ENCODE measurements around the gene CDKN1C. TPM values are rescaled to one million over a fixed set of nuclear protein-coding genes. Genes with fewer than 3 reads are reported as not detected.
A peak's percentile ranks its signal among the peaks of the same experiment; 100 is the strongest.

CDKN1C gene
- total RNA-seq, 1 donor, result 12.2 TPM

- H3K4me3 ChIP-seq (ENCODE audit: low read length), result no peak overlapping the region
- H3K4me1 ChIP-seq (ENCODE audit: insufficient read depth, low read length), result peaks cover 41% of the 10 kb centered on the region
- no peaks in the 10 kb centered on the region for H3K27me3 ChIP-seq (ENCODE audit: insufficient read depth, low read length)
- H3K9me3 ChIP-seq (ENCODE audit: low read depth, low read length), result no peaks in the 10 kb centered on the region
Measured at GRCh38 chr11:2903672-2904011, 18.1 kb upstream of the CDKN1C start.

- Histone ChIP-seq H3K4me1 (ENCODE audit: insufficient read depth, low read length) (peaks cover 47% of the 10 kb centered on the region), H3K9me3 (ENCODE audit: low read depth, low read length) (no peaks in the 10 kb centered on the region), H3K27me3 (ENCODE audit: insufficient read depth, low read length) (no peaks in the 10 kb centered on the region), H3K4me3 (ENCODE audit: low read length) (peak overlapping the region; percentile 62)
Measured at GRCh38 chr11:2902784-2903671, 17.5 kb upstream of the CDKN1C start.

GRCh38 chr11:2901854-2902783 is 16.5 kb upstream of the CDKN1C start:
- Histone ChIP-seq H3K4me3 (ENCODE audit: low read length) (peak overlapping the region; percentile 62), H3K27me3 (ENCODE audit: insufficient read depth, low read length) (no peaks in the 10 kb centered on the region), H3K4me1 (ENCODE audit: insufficient read depth, low read length) (peaks cover 55% of the 10 kb centered on the region), H3K9me3 (ENCODE audit: low read depth, low read length) (no peaks in the 10 kb centered on the region)

- H3K4me1 ChIP-seq (ENCODE audit: insufficient read depth, low read length), result peaks cover 55% of the 10 kb centered on the region
- H3K9me3 ChIP-seq (ENCODE audit: low read depth, low read length), result no peaks in the 10 kb centered on the region
- H3K4me3 ChIP-seq (ENCODE audit: low read length), result no peak overlapping the region
- no peaks in the 10 kb centered on the region for H3K27me3 ChIP-seq (ENCODE audit: insufficient read depth, low read length)
Measured at GRCh38 chr11:2901196-2901796, 15.7 kb upstream of the CDKN1C start.

GRCh38 chr11:2899080-2899783 is 13.7 kb upstream of the CDKN1C start:
- no peaks in the 10 kb centered on the region for H3K9me3 ChIP-seq (ENCODE audit: low read depth, low read length)
- peaks cover 55% of the 10 kb centered on the region for H3K4me1 ChIP-seq (ENCODE audit: insufficient read depth, low read length)
- H3K4me3 ChIP-seq (ENCODE audit: low read length), result no peak overlapping the region
- H3K27me3 ChIP-seq (ENCODE audit: insufficient read depth, low read length), result no peaks in the 10 kb centered on the region

- H3K9me3 ChIP-seq (ENCODE audit: low read depth, low read length), result no peaks in the 10 kb centered on the region
- H3K4me3 ChIP-seq (ENCODE audit: low read length), result no peak overlapping the region
- H3K4me1 ChIP-seq (ENCODE audit: insufficient read depth, low read length), result peaks cover 55% of the 10 kb centered on the region
- no peaks in the 10 kb centered on the region for H3K27me3 ChIP-seq (ENCODE audit: insufficient read depth, low read length)
Measured at GRCh38 chr11:2898366-2899079, 12.9 kb upstream of the CDKN1C start.

- no peaks in the 10 kb centered on the region for H3K9me3 ChIP-seq (ENCODE audit: low read depth, low read length)
- no peaks in the 10 kb centered on the region for H3K27me3 ChIP-seq (ENCODE audit: insufficient read depth, low read length)
- no peak overlapping the region for H3K4me3 ChIP-seq (ENCODE audit: low read length)
- H3K4me1 ChIP-seq (ENCODE audit: insufficient read depth, low read length), result peaks cover 53% of the 10 kb centered on the region
Measured at GRCh38 chr11:2897048-2897447, 11.5 kb upstream of the CDKN1C start.

GRCh38 chr11:2896047-2896446 is 10.5 kb upstream of the CDKN1C start:
- Histone ChIP-seq H3K4me3 (ENCODE audit: low read length) (no peak overlapping the region), H3K4me1 (ENCODE audit: insufficient read depth, low read length) (peaks cover 55% of the 10 kb centered on the region), H3K27me3 (ENCODE audit: insufficient read depth, low read length) (no peaks in the 10 kb centered on the region), H3K9me3 (ENCODE audit: low read depth, low read length) (no peaks in the 10 kb centered on the region)

GRCh38 chr11:2893935-2894334 is 8.4 kb upstream of the CDKN1C start:
- peaks cover 37% of the 10 kb centered on the region for H3K4me1 ChIP-seq (ENCODE audit: insufficient read depth, low read length)
- H3K9me3 ChIP-seq (ENCODE audit: low read depth, low read length), result no peaks in the 10 kb centered on the region
- H3K27me3 ChIP-seq (ENCODE audit: insufficient read depth, low read length), result no peaks in the 10 kb centered on the region
- H3K4me3 ChIP-seq (ENCODE audit: low read length), result no peak overlapping the region

GRCh38 chr11:2892967-2893528 is 7.5 kb upstream of the CDKN1C start:
- Histone ChIP-seq H3K4me1 (ENCODE audit: insufficient read depth, low read length) (peaks cover 30% of the 10 kb centered on the region), H3K9me3 (ENCODE audit: low read depth, low read length) (no peaks in the 10 kb centered on the region), H3K27me3 (ENCODE audit: insufficient read depth, low read length) (no peaks in the 10 kb centered on the region), H3K4me3 (ENCODE audit: low read length) (peak overlapping the region; percentile 21)

GRCh38 chr11:2892215-2892966 is 6.8 kb upstream of the CDKN1C start:
- Histone ChIP-seq H3K4me1 (ENCODE audit: insufficient read depth, low read length) (peaks cover 23% of the 10 kb centered on the region), H3K27me3 (ENCODE audit: insufficient read depth, low read length) (peaks cover 3% of the 10 kb centered on the region), H3K4me3 (ENCODE audit: low read length) (peak overlapping the region; percentile 23), H3K9me3 (ENCODE audit: low read depth, low read length) (no peaks in the 10 kb centered on the region)

GRCh38 chr11:2891326-2892214 is 6.0 kb upstream of the CDKN1C start:
- H3K27me3 ChIP-seq (ENCODE audit: insufficient read depth, low read length), result peaks cover 7% of the 10 kb centered on the region
- no peak overlapping the region for H3K4me3 ChIP-seq (ENCODE audit: low read length)
- H3K4me1 ChIP-seq (ENCODE audit: insufficient read depth, low read length), result peaks cover 21% of the 10 kb centered on the region
- no peaks in the 10 kb centered on the region for H3K9me3 ChIP-seq (ENCODE audit: low read depth, low read length)
